ENCODE measurements around the gene PRKN. TPM values are rescaled to one million over a fixed set of nuclear protein-coding genes. Genes with fewer than 3 reads are reported as not detected.

Gene PRKN
- total RNA-seq, 6 experiments from 2014 or later = 0.32 TPM; not detected in 5

GRCh38 chr6:161459008-161459615, 1268.5 kb downstream of the PRKN start:
- peaks cover 38% of the 10 kb centered on the region for H3K9me3 Mint-ChIP-seq
- TF ChIP-seq CTCF (IDR thresholded peaks at IDR 0.05) = no peak
- H3K27me3 Mint-ChIP-seq (ENCODE audit: insufficient read depth) = no peaks in the 10 kb centered on the region; the same call in 1 of the 2 replicates
- no peaks in the 10 kb centered on the region for H3K36me3 Mint-ChIP-seq (ENCODE audit: low read depth)
- no peak for DNase-seq
- no peak overlapping the region for H3K4me3 Mint-ChIP-seq
- no peaks in the 10 kb centered on the region for H3K4me1 Mint-ChIP-seq (ENCODE audit: low read depth)
- no peak overlapping the region for H3K27ac Mint-ChIP-seq

DNA sequence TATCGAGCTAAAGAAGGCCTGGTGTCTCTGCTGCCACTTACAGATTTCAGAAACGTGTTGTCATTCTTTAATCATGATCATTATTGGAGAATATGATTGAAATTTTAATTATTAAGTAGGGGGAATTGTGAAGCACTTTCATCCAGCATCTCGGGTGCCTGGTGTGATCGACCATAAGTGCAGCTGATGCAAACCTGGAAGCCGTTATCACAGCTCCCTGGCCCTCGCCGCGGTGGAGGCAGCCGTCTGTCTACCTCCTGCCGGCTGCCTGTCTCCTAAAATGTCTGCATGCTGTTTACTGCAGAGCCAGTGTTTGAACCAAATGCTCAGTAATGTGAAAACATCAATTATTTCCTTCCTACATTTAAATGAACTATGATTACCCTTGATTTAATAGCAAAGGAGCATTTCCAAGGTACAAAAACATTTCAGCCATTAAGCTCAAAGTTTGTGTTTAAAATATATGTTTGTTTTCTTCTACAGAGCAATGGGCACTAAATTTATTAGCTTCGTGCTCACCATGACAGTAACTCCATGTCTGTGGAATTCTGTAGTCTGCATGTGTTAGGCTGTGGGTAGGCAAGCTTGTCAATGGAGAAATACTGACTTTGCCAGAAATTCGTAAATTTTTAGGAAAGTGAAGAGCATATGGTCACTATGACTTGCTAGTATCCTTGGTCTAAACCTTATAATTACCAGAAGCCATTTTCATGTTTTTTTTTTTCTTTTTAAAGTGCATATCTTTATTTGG, 1269.2 kb downstream of the PRKN start:
- TF ChIP-seq CTCF (IDR thresholded peaks at IDR 0.05) = no peak
- Mint-ChIP-seq H3K36me3 (ENCODE audit: low read depth) (no peaks in the 10 kb centered on the region), H3K9me3 (peaks cover 38% of the 10 kb centered on the region), H3K27me3 (ENCODE audit: insufficient read depth) (no peaks in the 10 kb centered on the region; the same call in 1 of the 2 replicates), H3K4me3 (no peak overlapping the region), H3K27ac (no peak overlapping the region), H3K4me1 (ENCODE audit: low read depth) (no peaks in the 10 kb centered on the region)
- no peak for DNase-seq

DNA sequence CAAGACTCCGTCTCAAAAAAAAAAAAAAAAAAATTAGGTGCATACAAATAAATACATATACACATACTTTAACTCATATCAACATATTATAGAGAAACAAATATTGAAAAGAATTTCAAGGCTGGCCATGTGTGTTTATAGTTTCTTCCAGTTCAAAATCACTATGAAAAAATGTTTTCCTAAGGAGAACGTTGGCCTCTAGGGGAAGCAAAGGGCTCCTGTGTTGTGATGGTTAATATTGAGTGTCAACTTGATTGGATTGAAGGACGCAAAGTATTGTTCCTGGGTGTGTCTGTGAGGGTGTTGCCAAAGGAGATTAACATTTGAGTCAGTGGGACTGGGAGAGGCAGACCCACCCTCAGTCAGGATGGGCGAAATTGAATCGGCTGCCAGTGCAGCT, 1271.7 kb downstream of the PRKN start:
- Mint-ChIP-seq H3K36me3 (ENCODE audit: low read depth) (no peaks in the 10 kb centered on the region), H3K27me3 (ENCODE audit: insufficient read depth) (peaks cover 2% of the 10 kb centered on the region)

DNA sequence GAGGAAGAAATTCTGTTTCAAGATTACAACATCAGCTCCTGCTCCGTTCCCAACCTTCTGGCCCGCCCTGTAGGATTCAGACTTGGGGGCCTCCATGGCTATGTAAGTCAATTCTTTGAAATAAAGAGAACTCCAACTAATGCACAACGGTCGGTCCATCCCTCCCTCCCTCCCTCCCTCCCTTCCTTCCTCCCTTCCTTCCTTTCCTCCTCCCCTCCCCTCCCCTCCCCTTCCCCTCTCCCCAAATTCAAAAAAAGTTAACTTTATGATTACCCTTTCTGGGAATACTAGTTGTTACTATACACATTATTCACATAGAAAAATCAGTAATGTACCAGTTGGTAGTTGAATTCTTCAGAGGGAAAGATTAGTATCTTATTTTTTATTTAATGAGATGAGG, 1274.0 kb downstream of the PRKN start:
- TF ChIP-seq CTCF (IDR thresholded peaks at IDR 0.05) = no peak
- Mint-ChIP-seq H3K27ac (no peak overlapping the region), H3K9me3 (peaks cover 19% of the 10 kb centered on the region), H3K4me3 (no peak overlapping the region), H3K36me3 (ENCODE audit: low read depth) (no peaks in the 10 kb centered on the region), H3K4me1 (ENCODE audit: low read depth) (no peaks in the 10 kb centered on the region), H3K27me3 (ENCODE audit: insufficient read depth) (peaks cover 2% of the 10 kb centered on the region)
- no peak for DNase-seq

More for the DNA sequence above, 1271.7 kb downstream of the PRKN start:
- Mint-ChIP-seq H3K9me3 (peaks cover 27% of the 10 kb centered on the region), H3K4me1 (ENCODE audit: low read depth) (no peaks in the 10 kb centered on the region), H3K27ac (no peak overlapping the region), H3K4me3 (no peak overlapping the region)
- no peak for TF ChIP-seq CTCF (IDR thresholded peaks at IDR 0.05)
- DNase-seq = no peak

- TF ChIP-seq CTCF (IDR thresholded peaks at IDR 0.05) = no peak
- Mint-ChIP-seq H3K36me3 (ENCODE audit: low read depth) (no peaks in the 10 kb centered on the region), H3K4me1 (ENCODE audit: low read depth) (no peaks in the 10 kb centered on the region), H3K27me3 (ENCODE audit: insufficient read depth) (peaks cover 2% of the 10 kb centered on the region), H3K4me3 (no peak overlapping the region), H3K27ac (no peak overlapping the region), H3K9me3 (peaks cover 19% of the 10 kb centered on the region)
- DNase-seq = no peak
Measured at GRCh38 chr6:161452241-161452640, 1275.3 kb downstream of the PRKN start.
